HG03103 (cell line): ENCODE data around the gene DDRGK1.
A peak's percentile ranks its signal among the peaks of the same experiment; 100 is the strongest.
"Not testable (repeated sequence)": the region's sequence is repeated elsewhere in the genome, so short reads cannot be mapped to it uniquely, and the experiment has no call there.

ENCODE experiments used
- ATAC-seq: cut with Tn5 transposase; IDR thresholded peaks from one replicate; pipeline ENCODE4 v1.9.1; 2021; ENCODE audit warnings: low read depth; ENCODE audit not compliant: unreplicated experiment

DDRGK1 gene

GRCh38 chr20:3221398-3222226, 17.1 kb upstream of the DDRGK1 start:
- no peak for ATAC-seq

GRCh38 chr20:3218307-3218988, 14.0 kb upstream of the DDRGK1 start:
- peak; percentile 80 for ATAC-seq

- ATAC-seq, result not testable (repeated sequence)
Observed at GRCh38 chr20:3215359-3215917, 11.0 kb upstream of the DDRGK1 start.

- ATAC-seq, result no peak
Observed at GRCh38 chr20:3213226-3213625, 8.7 kb upstream of the DDRGK1 start.

- ATAC-seq, result no peak
Observed at GRCh38 chr20:3210346-3210745, 5.9 kb upstream of the DDRGK1 start.

GRCh38 chr20:3209946-3210317, 5.5 kb upstream of the DDRGK1 start:
- no peak for ATAC-seq

- ATAC-seq, result no peak
Observed at GRCh38 chr20:3209257-3209945, 4.9 kb upstream of the DDRGK1 start, which contains the start of gene ITPA. TSS of gene ITPA (plus strand) at chr20:3209498. CDS start at chr20:3209552, 54 bp downstream.

- no peak for ATAC-seq
Observed at GRCh38 chr20:3208786-3209256, 4.3 kb upstream of the DDRGK1 start.

- peak; percentile 19 for ATAC-seq
Observed at GRCh38 chr20:3203315-3204123, 963 bp downstream of the DDRGK1 start.

GRCh38 chr20:3202965-3203314, 1.5 kb downstream of the DDRGK1 start:
- no peak for ATAC-seq

GRCh38 chr20:3199976-3200755, 4.3 kb downstream of the DDRGK1 start:
- ATAC-seq, result no peak

- no peak for ATAC-seq
Observed at GRCh38 chr20:3199206-3199605, 5.3 kb downstream of the DDRGK1 start.

- ATAC-seq, result no peak
Observed at GRCh38 chr20:3195590-3196237, 8.8 kb downstream of the DDRGK1 start.

- no peak for ATAC-seq
Observed at GRCh38 chr20:3194617-3195280, 9.7 kb downstream of the DDRGK1 start.

- ATAC-seq, result no peak
Observed at GRCh38 chr20:3193806-3194616, 10.5 kb downstream of the DDRGK1 start.

- no peak for ATAC-seq
Observed at GRCh38 chr20:3192226-3193015, 12.1 kb downstream of the DDRGK1 start.

GRCh38 chr20:3190681-3191111, 13.8 kb downstream of the DDRGK1 start:
- no peak for ATAC-seq
